OCI-LY7 (cell line): Measurements from ENCODE around the gene DCAF11. TPM values are rescaled to one million over a fixed set of nuclear protein-coding genes. Genes with fewer than 3 reads are reported as not detected.

Source experiments
- BruUV-seq: library from RNA; stranded (reverse); fragments of 400-500 nt; replicated peaks from 2 replicates; lab custom pipeline; 2021; lab: Mats Ljungman, UMichigan
- CTCF ChIA-PET: fragments of 300-600 bp; sonication (Branson Sonifier 250); formaldehyde crosslinking; loops from one replicate; lab custom pipeline; 2022; ENCODE audit warnings: antibody characterized with exemption; ENCODE audit not compliant: unreplicated experiment; lab: Charles Lee
- POLR2A ChIA-PET: fragments of 300-600 bp; sonication (Branson Sonifier 250); formaldehyde crosslinking; loops from one replicate; lab custom pipeline; 2022; ENCODE audit warnings: antibody characterized with exemption; lab: Charles Lee
- DNase-seq: peaks from one replicate; pipeline ENCODE4 v3.0.0-alpha.2; 2015; ENCODE audit warnings: low spot score
- H2AFZ ChIP-seq: fragments of 200-600 bp; sonication (generic), shearing (Covaris generic); 2 replicates; pipeline ENCODE4 v1.6.1; 2014; ENCODE audit warnings: mild to moderate bottlenecking, antibody characterized with exemption, low read length, moderate library complexity
- H3K27ac ChIP-seq: fragments of 200-600 bp; sonication (generic); 2 replicates; pipeline ENCODE4 v1.5.1; 2014; ENCODE audit warnings: mixed run types, low read depth, mild to moderate bottlenecking, moderate library complexity, low read length, inconsistent platforms; ENCODE audit not compliant: poor library complexity, severe bottlenecking
- H3K36me3 ChIP-seq: fragments of 200-600 bp; sonication (generic); 2 replicates; pipeline ENCODE4 v1.6.1; 2014; ENCODE audit warnings: mild to moderate bottlenecking, antibody characterized with exemption, low read length, moderate library complexity, mixed read lengths; ENCODE audit not compliant: insufficient read depth
- H3K4me1 ChIP-seq: fragments of 200-600 bp; sonication (generic); 2 replicates; pipeline ENCODE4 v1.5.1; 2014; ENCODE audit warnings: mild to moderate bottlenecking, low read length; ENCODE audit not compliant: insufficient read depth, poor library complexity, severe bottlenecking
- H3K4me2 ChIP-seq: fragments of 200-600 bp; sonication (generic); 2 replicates; pipeline ENCODE4 v1.6.1; 2014; ENCODE audit warnings: mild to moderate bottlenecking, low read length
- H3K4me3 ChIP-seq: fragments of 200-600 bp; sonication (generic); 2 replicates; pipeline ENCODE4 v1.5.1; 2014; ENCODE audit warnings: mild to moderate bottlenecking, low read depth, low read length; ENCODE audit not compliant: poor library complexity, severe bottlenecking
- H3K79me2 ChIP-seq: fragments of 200-600 bp; sonication (generic); 2 replicates; pipeline ENCODE4 v1.6.1; 2016; ENCODE audit warnings: low read depth, mild to moderate bottlenecking, low read length, moderate library complexity, mixed read lengths; ENCODE audit not compliant: insufficient read depth
- H3K9me2 ChIP-seq: fragments of 200-600 bp; sonication (generic); 2 replicates; pipeline ENCODE4 v1.6.1; 2016; ENCODE audit warnings: mild to moderate bottlenecking, low read length, mixed read lengths; ENCODE audit not compliant: insufficient read depth
- H3K9me3 ChIP-seq: fragments of 200-600 bp; sonication (generic); 2 replicates; pipeline ENCODE4 v1.6.1; 2014; ENCODE audit warnings: mild to moderate bottlenecking, mixed run types, low read length, mixed read lengths
- H4K20me1 ChIP-seq: fragments of 200-600 bp; sonication (generic); 2 replicates; pipeline ENCODE4 v1.6.1; 2014; ENCODE audit warnings: mild to moderate bottlenecking, antibody characterized with exemption, low read length, moderate library complexity, mixed read lengths; ENCODE audit not compliant: insufficient read depth
- CTCF ChIP-seq: fragments of 200-600 bp; sonication (generic); conservative IDR thresholded peaks from 2 replicates; pipeline ENCODE4 v1.5.1; 2014; ENCODE audit warnings: mild to moderate bottlenecking, antibody characterized with exemption, low read length, moderate library complexity, mixed read lengths
- EZH2phosphoT487 ChIP-seq: fragments of 200-600 bp; sonication (generic); IDR thresholded peaks from 2 replicates; pipeline ENCODE4 v1.6.1; 2018; ENCODE audit warnings: low read depth, borderline replicate concordance, mild to moderate bottlenecking, mixed run types, antibody characterized with exemption, low read length, moderate library complexity, mixed read lengths
- intact Hi-C: fragments of 100-400 bp; cut with micrococcal nuclease; formaldehyde crosslinking; loops from one replicate; pipeline ENCODE4 v1.10.0; 2022; ENCODE audit not compliant: unreplicated experiment
- total RNA-seq, 2 experiments: library from RNA; depleted of rRNA in 1 of 2; stranded (reverse); fragments of >200 nt in 1 of 2; shearing (Covaris generic) in 1 of 2; gene quantifications; 2 replicates each; pipeline ENCODE4 v1.2.3, GENCODE V29; 2014 to 2022

Gene DCAF11
- total RNA-seq, 2 experiments from 2014 or later = 63.6 to 75.5 TPM

GRCh38 chr14:24135834-24136683, 21.5 kb downstream of the DCAF11 start, which contains the start of gene PSME1:
TSS of gene PSME1 (plus strand) at chr14:24136194. CDS start at chr14:24136263, 69 bp downstream.
- TF ChIP-seq EZH2phosphoT487 (no peak), CTCF (no peak)
- peak within 1 kb of the TSS; percentile 46 for H3K27ac ChIP-seq
- H3K4me3 ChIP-seq = peak within 1 kb of the TSS; percentile 98
- ChIA-PET POLR2A (interaction anchor here (0.6 to 4.1 kb wide), 14 partner anchors 9 to 134 kb away, joined by 3 to 43 read pairs (median 4); partner anchors contain the start of genes CHMP4A, DCAF11, NRL and PCK2), CTCF (interaction anchor here (0.6 to 2.1 kb wide), 4 partner anchors 22 to 577 kb away, joined by 3 to 12 read pairs (median 4); partner anchors contain the start of genes DCAF11 and NRL)
- peaks cover 27% of the 10 kb centered on the region for H3K36me3 ChIP-seq
- H3K79me2 ChIP-seq = peaks cover 25% of the 10 kb centered on the region
- H3K4me2 ChIP-seq = peak within 1 kb of the TSS; percentile 85
- no peaks in the 10 kb centered on the region for H3K9me2 ChIP-seq
- peak; percentile 93 for DNase-seq
- H3K4me1 ChIP-seq = peaks cover 40% of the 10 kb centered on the region
- no peaks in the 10 kb centered on the region for H3K9me3 ChIP-seq
- 0 out of 2 replicates have a peak, but pooled peaks cover 6% of the 10 kb centered on the region for H4K20me1 ChIP-seq
- peak within 1 kb of the TSS; percentile 87; the same call in 1 of the 2 replicates for H2AFZ ChIP-seq
- BruUV-seq = no TSS peak
- intact Hi-C loops = loop anchor here (1.0 kb wide), 2 partner anchors 22 to 25 kb away; partner anchors contain the start of genes DCAF11, IRF9 and NRL

- intact Hi-C loops = loop anchor here (1.0 kb wide), 2 partner anchors 23 to 24 kb away; partner anchors contain the start of genes DCAF11, IRF9 and NRL
Observed at GRCh38 chr14:24136684-24137528, 22.3 kb downstream of the DCAF11 start.

More at GRCh38 chr14:24136684-24137528, 22.3 kb downstream of the DCAF11 start:
- peak overlapping the region; percentile 46 for H3K27ac ChIP-seq
- peak overlapping the region; percentile 98 for H3K4me3 ChIP-seq
- ChIA-PET POLR2A (interaction anchor here (0.6 to 4.1 kb wide), 11 partner anchors 10 to 94 kb away, joined by 3 to 43 read pairs (median 5); partner anchors contain the start of genes CHMP4A, DCAF11, NRL and PCK2), CTCF (interaction anchor here (1.3 to 2.1 kb wide), 2 partner anchors 22 to 28 kb away, joined by 4 to 12 read pairs; partner anchors contain the start of genes DCAF11 and NRL)
- no TSS peak for BruUV-seq
- no peak overlapping the region for H2AFZ ChIP-seq
- 0 out of 2 replicates have a peak, but pooled peaks cover 6% of the 10 kb centered on the region for H4K20me1 ChIP-seq
- peaks cover 25% of the 10 kb centered on the region for H3K79me2 ChIP-seq
- H3K36me3 ChIP-seq = peaks cover 27% of the 10 kb centered on the region
- TF ChIP-seq CTCF (no peak), EZH2phosphoT487 (no peak)
- H3K4me1 ChIP-seq = peaks cover 43% of the 10 kb centered on the region
- no peaks in the 10 kb centered on the region for H3K9me2 ChIP-seq
- peak overlapping the region; percentile 85 for H3K4me2 ChIP-seq
- H3K9me3 ChIP-seq = no peaks in the 10 kb centered on the region
- no peak for DNase-seq
